GM18507 (cell line): ENCODE results near the gene NAA60.

Experiments
- DNase-seq: peaks from one replicate; pipeline ENCODE4 v3.0.0; 2011; ENCODE audit warnings: low read depth; ENCODE audit not compliant: insufficient read length; ENCODE audit errors: extremely low spot score
- FAIRE-seq: peaks from 2 replicates; lab custom pipeline; 2011; peaks lifted over from hg19 to GRCh38; lab: Jason Lieb, UNC

The NAA60 gene

DNA sequence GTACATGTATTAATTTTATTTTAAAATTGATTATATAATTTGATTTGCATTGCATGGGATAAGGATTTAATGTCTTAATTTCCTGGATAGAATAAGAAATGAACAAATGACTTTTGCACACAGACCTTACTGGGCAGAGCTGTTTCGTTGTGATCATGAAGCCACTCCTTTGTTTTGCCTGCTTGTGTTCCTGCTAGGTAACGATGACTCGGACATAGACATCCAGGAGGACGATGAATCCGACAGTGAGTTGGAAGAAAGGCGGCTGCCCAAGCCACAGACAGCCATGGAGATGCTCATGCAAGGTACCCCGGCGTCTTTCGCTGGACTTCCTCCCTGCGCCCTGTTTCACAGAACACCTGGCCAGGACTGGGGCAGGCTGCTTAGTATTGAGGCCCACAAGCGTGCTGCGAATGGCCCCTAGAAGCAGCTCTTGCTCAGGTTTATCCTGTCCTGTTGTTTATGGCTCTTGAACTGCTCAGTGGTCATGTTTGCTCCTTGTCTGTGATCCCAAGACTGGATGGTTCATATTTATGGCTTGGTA lies 87.0 kb downstream of the NAA60 start:
- FAIRE-seq, result no peak
- no peak for DNase-seq

DNA sequence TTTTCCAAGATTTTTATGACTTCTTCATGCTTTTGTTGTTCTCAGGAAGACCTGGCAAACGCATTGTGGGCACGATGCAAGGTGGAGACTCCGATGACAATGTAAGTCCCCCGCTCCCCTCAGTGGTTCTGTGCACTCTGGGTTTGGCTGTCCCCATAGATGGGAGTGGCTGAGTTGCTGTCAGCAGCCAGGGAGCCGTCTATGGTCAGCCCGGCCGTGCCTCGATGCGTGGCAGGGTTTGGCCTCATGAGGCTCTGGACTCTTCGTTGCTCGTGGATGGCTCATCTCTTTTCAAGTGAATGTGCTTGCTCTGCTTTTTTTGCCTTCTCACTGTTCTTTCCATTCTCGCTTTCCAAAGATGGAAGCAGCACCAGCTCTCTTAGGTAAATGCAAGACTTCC lies 89.3 kb downstream of the NAA60 start:
- no peak for DNase-seq
- no peak for FAIRE-seq

DNA sequence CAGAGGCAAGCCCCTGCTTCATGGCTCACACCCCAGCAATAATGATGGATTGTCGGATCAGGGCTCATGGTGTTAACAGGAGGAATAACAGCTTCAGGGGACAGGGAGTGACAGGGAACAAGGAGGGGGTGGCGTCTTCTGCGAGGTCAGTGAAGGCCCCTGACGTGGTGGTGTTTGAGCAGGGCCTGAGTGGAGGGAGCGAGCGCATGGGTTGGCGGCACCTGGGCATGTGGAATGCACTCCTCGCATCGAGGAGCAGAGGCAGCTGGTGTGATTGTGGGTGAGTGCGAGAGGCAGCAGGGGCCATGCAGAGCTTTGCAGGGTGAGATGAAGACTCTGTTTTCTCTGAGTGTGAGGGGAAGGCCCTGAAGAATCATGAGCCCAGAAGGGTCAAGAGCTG lies 90.6 kb downstream of the NAA60 start:
- DNase-seq, result no peak
- FAIRE-seq, result no peak

DNA sequence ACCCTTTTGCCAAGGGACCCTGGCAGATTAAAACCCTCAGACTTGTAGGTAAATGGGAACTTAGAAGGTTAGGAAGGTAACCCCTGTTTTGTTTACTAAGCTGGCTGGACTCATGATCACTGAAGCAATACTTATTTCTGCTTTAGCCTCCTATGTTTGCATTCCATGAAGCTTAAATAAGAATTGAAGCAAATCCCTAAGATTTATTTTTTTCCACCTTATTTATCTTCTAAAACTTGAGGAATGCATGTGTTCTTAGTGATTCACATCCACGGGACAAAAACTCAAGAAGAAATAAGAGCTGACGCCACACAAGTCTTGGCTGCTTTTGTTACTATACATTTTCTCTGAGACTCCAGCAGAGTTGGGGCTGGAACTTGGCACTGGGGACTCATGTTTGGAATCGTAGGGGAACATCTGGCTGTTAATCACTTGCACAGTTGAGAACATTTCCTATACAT lies 92.8 kb downstream of the NAA60 start:
- no peak for FAIRE-seq
- no peak for DNase-seq
